Measurements from ENCODE around the gene PRKCH. TPM values are rescaled to one million over a fixed set of nuclear protein-coding genes. Genes with fewer than 3 reads are reported as not detected.
"Not testable (repeated sequence)": the region's sequence is repeated elsewhere in the genome, so short reads cannot be mapped to it uniquely, and the experiment has no call there.

The PRKCH gene
- total RNA-seq, 1 donor from 2014 or later, result 145 TPM

DNA sequence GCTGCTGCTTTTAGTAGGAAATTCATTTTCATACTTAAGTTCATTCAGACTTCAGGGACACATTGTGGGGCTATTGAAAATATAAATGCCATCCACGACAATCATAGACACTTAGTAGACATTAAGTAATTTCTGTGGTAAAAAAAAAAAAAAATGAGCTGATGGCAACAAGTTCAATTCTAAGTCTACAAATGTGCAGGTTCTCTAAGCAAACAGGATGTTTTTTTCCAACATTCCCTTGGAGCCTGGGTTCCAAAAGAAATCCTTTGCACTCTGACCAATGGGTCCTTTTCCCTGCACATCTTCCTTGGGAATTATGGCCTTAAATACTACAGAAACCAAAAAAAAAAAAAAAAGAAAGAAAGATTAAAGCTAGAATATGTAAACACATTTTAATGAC, 198.4 kb downstream of the PRKCH start:
- intact Hi-C loops (cut with micrococcal nuclease), result no loop called here
- Mint-ChIP-seq H3K27me3 (ENCODE audit: insufficient read depth) (no peaks in the 10 kb centered on the region), H3K4me3 (no peak overlapping the region), H3K27ac (no peak overlapping the region), H3K9me3 (peaks cover 9% of the 10 kb centered on the region), H3K36me3 (ENCODE audit: low read depth) (peaks cover 41% of the 10 kb centered on the region), H3K4me1 (ENCODE audit: low read depth) (peaks cover 65% of the 10 kb centered on the region)
- DNase-seq (ENCODE audit: low spot score), result no peak

DNA sequence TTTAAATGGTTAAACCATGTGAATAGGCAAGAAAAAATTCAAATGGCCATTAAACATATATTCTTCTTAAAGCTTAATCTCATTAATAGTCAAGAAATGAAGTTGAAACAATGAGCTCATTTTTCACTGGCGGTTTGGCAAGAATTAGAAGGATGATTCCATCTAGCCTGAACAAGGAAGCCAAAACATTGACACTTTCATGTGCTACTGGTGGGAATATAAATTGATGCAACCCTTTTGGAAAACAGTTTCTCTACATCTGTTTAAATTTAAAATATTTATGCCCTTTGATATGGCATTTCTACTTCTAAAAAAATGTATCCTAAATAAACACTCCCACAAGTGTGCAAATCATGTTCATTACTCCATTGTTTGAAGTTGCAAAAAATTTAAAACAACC, 199.2 kb downstream of the PRKCH start:
- intact Hi-C loops (cut with micrococcal nuclease), result no loop called here
- H3K4me1 Mint-ChIP-seq (ENCODE audit: low read depth), result peaks cover 70% of the 10 kb centered on the region
- no peaks in the 10 kb centered on the region for H3K27me3 Mint-ChIP-seq (ENCODE audit: insufficient read depth)
- peaks cover 9% of the 10 kb centered on the region for H3K9me3 Mint-ChIP-seq
- no peak overlapping the region for H3K27ac Mint-ChIP-seq
- DNase-seq (ENCODE audit: low spot score), result no peak
- H3K36me3 Mint-ChIP-seq (ENCODE audit: low read depth), result peaks cover 41% of the 10 kb centered on the region
- no peak overlapping the region for H3K4me3 Mint-ChIP-seq

GRCh38 chr14:61521773-61522172, 200.4 kb downstream of the PRKCH start:
- peaks cover 38% of the 10 kb centered on the region for H3K36me3 Mint-ChIP-seq (ENCODE audit: low read depth)
- H3K27ac Mint-ChIP-seq, result peak overlapping the region; percentile 14
- peaks cover 70% of the 10 kb centered on the region for H3K4me1 Mint-ChIP-seq (ENCODE audit: low read depth)
- DNase-seq (ENCODE audit: low spot score), result no peak
- peaks cover 9% of the 10 kb centered on the region for H3K9me3 Mint-ChIP-seq
- intact Hi-C loops (cut with micrococcal nuclease), result no loop called here
- H3K4me3 Mint-ChIP-seq, result no peak overlapping the region
- H3K27me3 Mint-ChIP-seq (ENCODE audit: insufficient read depth), result no peaks in the 10 kb centered on the region

DNA sequence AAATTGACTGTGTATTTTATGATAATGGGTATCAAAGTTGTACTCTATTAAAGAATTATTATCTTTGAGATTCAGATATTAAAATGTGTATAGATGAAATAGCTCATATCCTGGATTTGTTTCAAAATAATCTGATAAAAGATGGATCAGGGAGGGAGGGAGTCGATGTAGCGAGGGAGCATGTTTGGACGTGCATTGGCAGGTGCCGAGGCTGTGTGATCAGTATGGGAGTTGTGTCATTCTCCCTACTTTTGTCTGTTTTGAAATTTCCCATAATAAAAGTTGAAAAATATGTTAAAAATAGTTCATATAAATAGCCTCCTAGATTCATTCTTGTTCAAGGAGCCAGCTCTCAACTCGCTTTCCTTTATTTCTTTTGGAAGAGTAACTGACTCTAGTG, 202.4 kb downstream of the PRKCH start:
- Mint-ChIP-seq H3K27ac (peak overlapping the region; percentile 66), H3K4me3 (no peak overlapping the region), H3K36me3 (ENCODE audit: low read depth) (peaks cover 47% of the 10 kb centered on the region), H3K9me3 (peaks cover 9% of the 10 kb centered on the region), H3K27me3 (ENCODE audit: insufficient read depth) (no peaks in the 10 kb centered on the region), H3K4me1 (ENCODE audit: low read depth) (peaks cover 71% of the 10 kb centered on the region)
- no peak for DNase-seq (ENCODE audit: low spot score)
- intact Hi-C loops (cut with micrococcal nuclease), result loop anchor here (2.0 kb wide), 1 partner anchor 39 kb away; no protein-coding TSS in a partner anchor

GRCh38 chr14:61524211-61524806, 202.9 kb downstream of the PRKCH start:
- peaks cover 75% of the 10 kb centered on the region for H3K4me1 Mint-ChIP-seq (ENCODE audit: low read depth)
- peaks cover 52% of the 10 kb centered on the region for H3K36me3 Mint-ChIP-seq (ENCODE audit: low read depth)
- H3K27me3 Mint-ChIP-seq (ENCODE audit: insufficient read depth), result no peaks in the 10 kb centered on the region
- DNase-seq (ENCODE audit: low spot score), result no peak
- intact Hi-C loops (cut with micrococcal nuclease), result loop anchor here (2.0 kb wide), 1 partner anchor 38 kb away; no protein-coding TSS in a partner anchor
- peaks cover 9% of the 10 kb centered on the region for H3K9me3 Mint-ChIP-seq
- H3K4me3 Mint-ChIP-seq, result peak overlapping the region; percentile 64
- peak overlapping the region; percentile 89 for H3K27ac Mint-ChIP-seq

GRCh38 chr14:61524936-61525292, 203.5 kb downstream of the PRKCH start:
- H3K27ac Mint-ChIP-seq, result peak overlapping the region; percentile 89
- no peaks in the 10 kb centered on the region for H3K27me3 Mint-ChIP-seq (ENCODE audit: insufficient read depth)
- peaks cover 9% of the 10 kb centered on the region for H3K9me3 Mint-ChIP-seq
- peaks cover 76% of the 10 kb centered on the region for H3K4me1 Mint-ChIP-seq (ENCODE audit: low read depth)
- peaks cover 54% of the 10 kb centered on the region for H3K36me3 Mint-ChIP-seq (ENCODE audit: low read depth)
- intact Hi-C loops (cut with micrococcal nuclease), result loop anchor here (1.0 to 2.0 kb wide), 5 partner anchors 14 to 69 kb away; no protein-coding TSS in a partner anchor
- H3K4me3 Mint-ChIP-seq, result peak overlapping the region; percentile 64
- no peak for DNase-seq (ENCODE audit: low spot score)

GRCh38 chr14:61525293-61526011, 204.1 kb downstream of the PRKCH start:
- peaks cover 82% of the 10 kb centered on the region for H3K4me1 Mint-ChIP-seq (ENCODE audit: low read depth)
- intact Hi-C loops (cut with micrococcal nuclease), result loop anchor here (1.0 to 2.0 kb wide), 6 partner anchors 14 to 69 kb away; no protein-coding TSS in a partner anchor
- DNase-seq (ENCODE audit: low spot score), result peak; percentile 65
- peaks cover 55% of the 10 kb centered on the region for H3K36me3 Mint-ChIP-seq (ENCODE audit: low read depth)
- no peaks in the 10 kb centered on the region for H3K27me3 Mint-ChIP-seq (ENCODE audit: insufficient read depth)
- H3K4me3 Mint-ChIP-seq, result peak overlapping the region; percentile 64
- H3K9me3 Mint-ChIP-seq, result peaks cover 9% of the 10 kb centered on the region
- peak overlapping the region; percentile 89 for H3K27ac Mint-ChIP-seq

DNA sequence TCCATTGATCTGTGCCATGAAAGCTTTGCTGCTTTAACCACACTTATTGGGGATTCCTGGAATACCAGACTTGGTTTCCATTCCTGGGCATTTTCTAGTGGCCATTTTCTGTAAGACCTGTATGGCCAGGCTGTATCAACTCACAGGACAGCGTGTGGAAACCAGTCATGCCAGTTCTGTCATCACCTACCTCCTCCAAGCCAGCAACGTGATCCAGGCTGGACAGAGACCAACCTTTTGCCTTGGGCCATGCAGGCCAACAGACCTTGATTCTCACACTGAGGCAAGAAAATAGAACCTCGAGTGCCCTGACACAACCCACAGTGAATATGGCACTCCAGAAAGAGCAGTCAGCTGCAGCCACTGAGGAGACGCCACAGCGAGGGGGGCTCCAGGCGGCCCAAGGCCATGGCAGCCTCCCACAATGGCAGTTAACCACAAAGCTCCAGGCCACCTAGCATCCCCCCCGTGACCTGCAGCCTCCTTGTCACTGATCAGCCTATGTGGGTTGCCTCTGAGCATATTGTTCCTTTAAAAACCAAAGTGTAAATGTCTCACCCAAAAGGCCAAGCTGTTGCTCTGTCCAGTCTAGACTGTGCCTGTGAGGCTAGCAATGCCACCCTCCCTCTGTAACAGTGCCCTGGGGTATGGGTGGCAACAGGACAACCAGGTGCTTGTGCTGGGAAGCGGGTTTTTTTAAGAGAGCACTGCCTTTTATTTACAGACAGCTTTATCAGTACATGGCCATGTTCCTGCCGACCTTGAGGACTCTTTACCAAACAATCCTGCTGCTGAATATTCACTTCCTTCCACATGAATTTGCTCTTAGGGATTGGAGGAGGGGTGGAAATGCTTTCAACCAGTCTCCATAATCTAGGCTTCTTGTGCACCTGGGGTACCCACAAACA, 205.3 kb downstream of the PRKCH start:
- Mint-ChIP-seq H3K27me3 (ENCODE audit: insufficient read depth) (no peaks in the 10 kb centered on the region), H3K36me3 (ENCODE audit: low read depth) (peaks cover 61% of the 10 kb centered on the region), H3K9me3 (peaks cover 9% of the 10 kb centered on the region), H3K27ac (peak overlapping the region; percentile 89), H3K4me1 (ENCODE audit: low read depth) (peaks cover 94% of the 10 kb centered on the region), H3K4me3 (no peak overlapping the region)
- no peak for DNase-seq (ENCODE audit: low spot score)
- intact Hi-C loops (cut with micrococcal nuclease), result loop anchor here (2.0 kb wide), 1 partner anchor 24 kb away; no protein-coding TSS in a partner anchor

DNA sequence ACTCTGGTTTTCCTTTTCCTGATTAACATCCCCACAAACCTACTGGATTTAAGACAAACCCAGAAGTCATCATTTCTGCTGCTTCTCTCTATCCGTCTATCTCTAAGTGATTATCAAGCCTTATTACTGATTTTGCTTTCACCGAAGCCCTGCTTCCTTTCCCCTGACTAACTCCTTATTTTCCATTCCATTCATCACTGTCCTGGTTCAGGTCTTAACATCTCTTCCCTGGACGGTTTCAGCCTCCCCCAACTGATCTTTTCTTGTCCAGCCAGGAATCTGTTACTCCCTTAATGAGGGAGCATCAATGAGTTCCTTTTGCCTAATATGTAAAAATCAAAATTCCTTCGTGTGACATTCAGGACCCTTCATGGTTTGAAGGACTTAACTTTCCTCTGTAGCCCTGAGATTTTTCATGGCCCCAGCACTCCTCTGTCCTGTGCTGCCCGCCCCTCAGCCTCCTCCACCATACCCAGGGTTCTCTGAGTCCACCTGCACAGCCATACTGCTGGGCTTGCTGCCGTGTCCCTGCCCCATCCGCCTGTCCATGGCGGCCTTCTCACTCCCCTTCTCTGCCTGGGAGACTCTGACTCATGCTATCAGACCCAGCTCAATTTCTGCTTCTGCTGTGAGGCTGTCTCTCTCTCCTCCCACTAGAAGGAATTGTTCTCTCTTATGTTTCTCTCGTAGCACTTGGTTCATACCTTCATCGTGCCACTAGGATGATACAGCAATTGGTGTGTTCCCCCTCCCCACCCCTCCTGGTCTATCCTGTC, 206.1 kb downstream of the PRKCH start:
- DNase-seq (ENCODE audit: low spot score), result no peak
- peak overlapping the region; percentile 89 for H3K27ac Mint-ChIP-seq
- H3K4me3 Mint-ChIP-seq, result peak overlapping the region; percentile 20
- peaks cover 2% of the 10 kb centered on the region for H3K9me3 Mint-ChIP-seq
- intact Hi-C loops (cut with micrococcal nuclease), result loop anchor here (1.0 to 2.0 kb wide), 2 partner anchors 23 to 135 kb away; no protein-coding TSS in a partner anchor
- no peaks in the 10 kb centered on the region for H3K27me3 Mint-ChIP-seq (ENCODE audit: insufficient read depth)
- peaks cover 90% of the 10 kb centered on the region for H3K4me1 Mint-ChIP-seq (ENCODE audit: low read depth)
- H3K36me3 Mint-ChIP-seq (ENCODE audit: low read depth), result peaks cover 53% of the 10 kb centered on the region

DNA sequence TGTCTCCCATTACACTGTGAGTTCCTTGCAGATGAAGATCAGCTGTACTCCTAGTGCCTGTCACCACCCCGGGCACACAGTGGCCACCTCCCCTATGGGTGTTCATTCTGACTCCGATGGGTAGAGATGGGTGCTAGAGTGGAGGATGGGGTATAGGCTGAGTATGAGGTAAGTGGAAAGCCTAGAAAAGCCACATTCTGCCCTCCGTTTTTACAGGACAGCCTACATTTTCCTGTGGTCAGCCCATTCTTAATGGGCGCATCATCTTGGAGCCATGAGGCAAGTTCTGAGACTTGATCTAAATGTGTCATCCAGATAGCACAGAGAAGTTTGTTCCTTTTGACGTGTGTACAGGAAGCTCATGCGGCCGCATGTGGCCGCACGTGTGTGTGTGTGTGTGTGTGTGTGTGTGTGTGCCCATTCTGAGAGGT, 207.2 kb downstream of the PRKCH start:
- intact Hi-C loops (cut with micrococcal nuclease), result loop anchor here (1.0 kb wide), 1 partner anchor 134 kb away; no protein-coding TSS in a partner anchor

DNA sequence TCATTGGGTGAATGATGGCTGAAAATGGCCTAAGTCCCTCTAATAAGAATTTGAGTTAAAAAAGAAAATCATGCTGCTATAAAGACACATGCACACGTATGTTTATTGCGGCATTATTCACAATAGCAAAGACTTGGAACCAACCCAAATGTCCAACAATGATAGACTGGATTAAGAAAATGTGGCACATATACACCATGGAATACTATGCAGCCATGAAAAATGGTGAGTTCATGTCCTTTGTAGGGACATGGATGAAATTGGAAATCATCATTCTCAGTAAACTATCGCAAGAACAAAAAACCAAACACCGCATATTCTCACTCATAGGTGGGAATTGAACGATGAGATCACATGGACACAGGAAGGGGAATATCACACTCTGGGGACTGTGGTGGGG, 208.0 kb downstream of the PRKCH start:
- H3K27me3 Mint-ChIP-seq (ENCODE audit: insufficient read depth); H3K9me3 Mint-ChIP-seq; H3K27ac Mint-ChIP-seq; DNase-seq (ENCODE audit: low spot score); intact Hi-C loops (cut with micrococcal nuclease); H3K4me3 Mint-ChIP-seq: not testable (repeated sequence)
- Mint-ChIP-seq H3K36me3 (ENCODE audit: low read depth) (peaks cover 63% of the 10 kb centered on the region), H3K4me1 (ENCODE audit: low read depth) (peaks cover 89% of the 10 kb centered on the region)

More for the DNA sequence above, 207.2 kb downstream of the PRKCH start:
- peak overlapping the region; percentile 89 for H3K27ac Mint-ChIP-seq
- H3K27me3 Mint-ChIP-seq (ENCODE audit: insufficient read depth), result no peaks in the 10 kb centered on the region
- no peak for DNase-seq (ENCODE audit: low spot score)
- no peaks in the 10 kb centered on the region for H3K9me3 Mint-ChIP-seq
- H3K4me1 Mint-ChIP-seq (ENCODE audit: low read depth), result peaks cover 89% of the 10 kb centered on the region
- H3K36me3 Mint-ChIP-seq (ENCODE audit: low read depth), result peaks cover 55% of the 10 kb centered on the region
- peak overlapping the region; percentile 43 for H3K4me3 Mint-ChIP-seq

DNA sequence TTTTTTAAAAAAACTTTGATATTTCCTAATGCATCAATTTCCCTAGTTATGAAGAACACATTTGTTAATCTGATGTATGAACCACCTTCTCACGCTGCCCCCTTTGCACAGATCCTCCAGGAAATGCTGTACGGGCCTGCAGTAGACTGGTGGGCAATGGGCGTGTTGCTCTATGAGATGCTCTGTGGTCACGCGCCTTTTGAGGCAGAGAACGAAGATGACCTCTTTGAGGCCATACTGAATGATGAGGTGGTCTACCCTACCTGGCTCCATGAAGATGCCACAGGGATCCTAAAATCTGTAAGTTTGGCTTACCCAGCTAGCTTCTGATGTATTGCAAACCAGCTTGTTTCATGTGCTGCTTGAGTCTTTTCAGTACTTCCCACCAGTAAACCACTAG, 208.9 kb downstream of the PRKCH start:
- Mint-ChIP-seq H3K36me3 (ENCODE audit: low read depth) (peaks cover 69% of the 10 kb centered on the region), H3K4me3 (no peak overlapping the region), H3K27me3 (ENCODE audit: insufficient read depth) (no peaks in the 10 kb centered on the region), H3K4me1 (ENCODE audit: low read depth) (peaks cover 89% of the 10 kb centered on the region), H3K9me3 (no peaks in the 10 kb centered on the region), H3K27ac (no peak overlapping the region)
- no peak for DNase-seq (ENCODE audit: low spot score)
- intact Hi-C loops (cut with micrococcal nuclease), result no loop called here
